GM12864 (cell line): ENCODE measurements around the gene RASGEF1C.
"Not testable (repeated sequence)": the region's sequence is repeated elsewhere in the genome, so short reads cannot be mapped to it uniquely, and the experiment has no call there.

ENCODE experiments used
- DNase-seq: peaks from one replicate; pipeline ENCODE4 v3.0.0-alpha.2; 2011; ENCODE audit warnings: low read depth
- H3K4me3 ChIP-seq: 2 replicates; pipeline ENCODE4 v1.5.1; 2011; ENCODE audit warnings: mild to moderate bottlenecking, low read depth, low read length, control low read depth
- CTCF ChIP-seq: IDR thresholded peaks from 2 replicates; pipeline ENCODE4 v1.5.1; 2011; ENCODE audit warnings: low read depth, mild to moderate bottlenecking, moderate library complexity, low read length, control low read depth, inconsistent platforms; ENCODE audit errors: missing control alignments

RASGEF1C gene

GRCh38 chr5:180211761-180212035 lies 2.7 kb upstream of the RASGEF1C start:
- TF ChIP-seq CTCF: no peak
- H3K4me3 ChIP-seq: no peak overlapping the region

GRCh38 chr5:180210961-180211760 lies 2.1 kb upstream of the RASGEF1C start:
- no peak for DNase-seq
- TF ChIP-seq CTCF: no peak

More at GRCh38 chr5:180211761-180212035, 2.7 kb upstream of the RASGEF1C start:
- no peak for DNase-seq

GRCh38 chr5:180210077-180210476 lies 1.1 kb upstream of the RASGEF1C start:
- not testable (repeated sequence) for H3K4me3 ChIP-seq, DNase-seq

More at GRCh38 chr5:180210961-180211760, 2.1 kb upstream of the RASGEF1C start:
- no peak overlapping the region for H3K4me3 ChIP-seq

- DNase-seq: no peak
- peak overlapping the region; percentile 28 for H3K4me3 ChIP-seq
- peak; percentile 17 for TF ChIP-seq CTCF
Measured at GRCh38 chr5:180208435-180209081, 453 bp downstream of the RASGEF1C start.

GRCh38 chr5:180208038-180208434 lies 975 bp downstream of the RASGEF1C start:
- no peak overlapping the region for H3K4me3 ChIP-seq
- DNase-seq: no peak
- TF ChIP-seq CTCF: no peak

GRCh38 chr5:180207593-180207992 lies 1.4 kb downstream of the RASGEF1C start:
- DNase-seq: no peak
- TF ChIP-seq CTCF: no peak
- H3K4me3 ChIP-seq: no peak overlapping the region

GRCh38 chr5:180206993-180207392 lies 2.0 kb downstream of the RASGEF1C start:
- no peak overlapping the region for H3K4me3 ChIP-seq
- no peak for TF ChIP-seq CTCF
- no peak for DNase-seq
